ENCODE measurements around the gene COCH.

- no peak for TF ChIP-seq CTCF (conservative IDR thresholded peaks at IDR 0.05; ENCODE audit: low read length)
- TF ChIP-seq EZH2phosphoT487 (IDR thresholded peaks at IDR 0.05; ENCODE audit: borderline replicate concordance): no peak
Measured at GRCh38 chr14:30908826-30909225, 34.5 kb downstream of the COCH start.
